Kasumi-1 (cell line): ENCODE results near the gene UNK.

Experiments used
- DNase-seq, 2 experiments: peaks; one replicate each; lab custom pipeline; 2025; lab: John Stamatoyannopoulos, UW

UNK gene

GRCh38 chr17:75874323-75875181 lies 89.9 kb downstream of the UNK start:
- DNase-seq, result no peak
